Measurements from ENCODE around the gene ATG10.

- TF ChIP-seq, protein P1, sequence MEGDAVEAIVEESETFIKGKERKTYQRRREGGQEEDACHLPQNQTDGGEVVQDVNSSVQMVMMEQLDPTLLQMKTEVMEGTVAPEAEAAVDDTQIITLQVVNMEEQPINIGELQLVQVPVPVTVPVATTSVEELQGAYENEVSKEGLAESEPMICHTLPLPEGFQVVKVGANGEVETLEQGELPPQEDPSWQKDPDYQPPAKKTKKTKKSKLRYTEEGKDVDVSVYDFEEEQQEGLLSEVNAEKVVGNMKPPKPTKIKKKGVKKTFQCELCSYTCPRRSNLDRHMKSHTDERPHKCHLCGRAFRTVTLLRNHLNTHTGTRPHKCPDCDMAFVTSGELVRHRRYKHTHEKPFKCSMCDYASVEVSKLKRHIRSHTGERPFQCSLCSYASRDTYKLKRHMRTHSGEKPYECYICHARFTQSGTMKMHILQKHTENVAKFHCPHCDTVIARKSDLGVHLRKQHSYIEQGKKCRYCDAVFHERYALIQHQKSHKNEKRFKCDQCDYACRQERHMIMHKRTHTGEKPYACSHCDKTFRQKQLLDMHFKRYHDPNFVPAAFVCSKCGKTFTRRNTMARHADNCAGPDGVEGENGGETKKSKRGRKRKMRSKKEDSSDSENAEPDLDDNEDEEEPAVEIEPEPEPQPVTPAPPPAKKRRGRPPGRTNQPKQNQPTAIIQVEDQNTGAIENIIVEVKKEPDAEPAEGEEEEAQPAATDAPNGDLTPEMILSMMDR (IDR thresholded peaks at IDR 0.05; ENCODE audit: low read length), result no peak
- TF ChIP-seq EZH2 (IDR thresholded peaks at IDR 0.05; ENCODE audit: borderline replicate concordance, low read length), result no peak
Observed at GRCh38 chr5:82169892-82170291, 198.1 kb downstream of the ATG10 start.

Data from OCI-LY1 (cell line).